ENCODE measurements around the gene PARP8.

DNA sequence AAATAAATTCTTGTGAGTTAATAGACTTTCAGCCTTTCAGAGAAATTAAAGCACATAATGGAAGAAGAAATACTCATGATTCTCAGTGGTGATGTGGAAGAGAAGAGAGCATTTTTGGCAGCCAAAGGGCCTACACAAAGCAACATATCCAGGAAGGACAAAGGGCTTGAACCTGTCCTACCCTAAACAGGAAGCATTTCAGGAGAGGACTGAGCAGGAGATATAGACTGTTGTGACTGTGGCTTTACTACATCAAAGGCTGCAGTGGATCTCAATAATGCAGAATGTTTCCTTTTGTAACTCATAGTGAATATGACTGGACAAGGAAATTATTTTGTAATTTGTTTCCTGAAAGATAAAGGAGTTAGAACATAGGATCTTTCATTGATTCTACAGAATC is 1.3 kb upstream of the PARP8 start:
- TF ChIP-seq, protein P1, sequence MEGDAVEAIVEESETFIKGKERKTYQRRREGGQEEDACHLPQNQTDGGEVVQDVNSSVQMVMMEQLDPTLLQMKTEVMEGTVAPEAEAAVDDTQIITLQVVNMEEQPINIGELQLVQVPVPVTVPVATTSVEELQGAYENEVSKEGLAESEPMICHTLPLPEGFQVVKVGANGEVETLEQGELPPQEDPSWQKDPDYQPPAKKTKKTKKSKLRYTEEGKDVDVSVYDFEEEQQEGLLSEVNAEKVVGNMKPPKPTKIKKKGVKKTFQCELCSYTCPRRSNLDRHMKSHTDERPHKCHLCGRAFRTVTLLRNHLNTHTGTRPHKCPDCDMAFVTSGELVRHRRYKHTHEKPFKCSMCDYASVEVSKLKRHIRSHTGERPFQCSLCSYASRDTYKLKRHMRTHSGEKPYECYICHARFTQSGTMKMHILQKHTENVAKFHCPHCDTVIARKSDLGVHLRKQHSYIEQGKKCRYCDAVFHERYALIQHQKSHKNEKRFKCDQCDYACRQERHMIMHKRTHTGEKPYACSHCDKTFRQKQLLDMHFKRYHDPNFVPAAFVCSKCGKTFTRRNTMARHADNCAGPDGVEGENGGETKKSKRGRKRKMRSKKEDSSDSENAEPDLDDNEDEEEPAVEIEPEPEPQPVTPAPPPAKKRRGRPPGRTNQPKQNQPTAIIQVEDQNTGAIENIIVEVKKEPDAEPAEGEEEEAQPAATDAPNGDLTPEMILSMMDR (IDR thresholded peaks at IDR 0.05): no peak
- TF ChIP-seq POLR2A (IDR thresholded peaks at IDR 0.05): no peak
